GM18909 (cell line): ENCODE results near the gene SLC16A1.
"Not testable (repeated sequence)": the region's sequence is repeated elsewhere in the genome, so short reads cannot be mapped to it uniquely, and the experiment has no call there.

Experiments used
- ATAC-seq: cut with Tn5 transposase; IDR thresholded peaks from one replicate; pipeline ENCODE4 v1.9.1; 2021; ENCODE audit warnings: mild to moderate bottlenecking; ENCODE audit not compliant: unreplicated experiment, poor library complexity

The SLC16A1 gene

GRCh38 chr1:112927462-112927990 is 28.5 kb downstream of the SLC16A1 start:
- no peak for ATAC-seq

- ATAC-seq: no peak
Observed at GRCh38 chr1:112926858-112927257, 29.1 kb downstream of the SLC16A1 start.

GRCh38 chr1:112925015-112925414 is 31.0 kb downstream of the SLC16A1 start:
- no peak for ATAC-seq

DNA sequence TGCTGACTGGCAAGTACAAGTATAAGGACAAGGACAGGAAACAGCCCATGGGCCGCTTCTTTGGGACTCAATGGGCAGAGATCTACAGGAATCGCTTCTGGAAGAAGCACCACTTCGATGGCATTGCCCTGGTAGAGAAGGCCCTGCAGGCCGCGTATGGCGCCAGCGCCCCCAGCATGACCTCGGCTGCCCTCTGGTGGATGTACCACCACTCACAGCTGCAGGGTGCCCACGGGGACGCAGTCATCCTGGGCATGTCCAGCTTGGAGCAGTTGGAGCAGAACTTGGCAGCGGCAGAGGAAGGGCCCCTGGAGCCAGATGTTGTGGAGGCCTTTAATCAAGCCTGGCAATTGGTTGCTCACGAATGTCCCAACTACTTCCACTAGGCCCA is 32.0 kb downstream of the SLC16A1 start:
- ATAC-seq: no peak

GRCh38 chr1:112923234-112923958 is 32.6 kb downstream of the SLC16A1 start:
- ATAC-seq: no peak

- no peak for ATAC-seq
Observed at GRCh38 chr1:112911506-112912220, 44.3 kb downstream of the SLC16A1 start.

DNA sequence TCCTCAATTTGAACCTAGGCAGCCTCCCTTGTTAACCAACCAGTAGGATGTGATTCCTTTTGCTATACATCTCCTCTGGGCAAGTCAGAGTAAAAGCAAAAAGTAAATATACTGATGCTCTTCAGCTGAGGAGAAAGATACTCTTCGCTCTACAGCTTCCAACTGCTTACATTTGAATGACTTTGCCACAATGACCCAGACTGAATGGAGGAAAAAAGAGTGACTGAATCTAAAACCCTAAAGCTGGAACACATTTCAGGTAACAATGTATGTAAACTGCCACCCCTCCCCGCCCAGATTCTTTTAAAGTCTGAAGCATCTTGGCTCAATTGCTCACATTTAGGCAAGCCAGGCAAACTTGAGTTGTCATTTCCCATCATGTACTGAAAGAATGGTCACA is 46.1 kb downstream of the SLC16A1 start:
- no peak for ATAC-seq

DNA sequence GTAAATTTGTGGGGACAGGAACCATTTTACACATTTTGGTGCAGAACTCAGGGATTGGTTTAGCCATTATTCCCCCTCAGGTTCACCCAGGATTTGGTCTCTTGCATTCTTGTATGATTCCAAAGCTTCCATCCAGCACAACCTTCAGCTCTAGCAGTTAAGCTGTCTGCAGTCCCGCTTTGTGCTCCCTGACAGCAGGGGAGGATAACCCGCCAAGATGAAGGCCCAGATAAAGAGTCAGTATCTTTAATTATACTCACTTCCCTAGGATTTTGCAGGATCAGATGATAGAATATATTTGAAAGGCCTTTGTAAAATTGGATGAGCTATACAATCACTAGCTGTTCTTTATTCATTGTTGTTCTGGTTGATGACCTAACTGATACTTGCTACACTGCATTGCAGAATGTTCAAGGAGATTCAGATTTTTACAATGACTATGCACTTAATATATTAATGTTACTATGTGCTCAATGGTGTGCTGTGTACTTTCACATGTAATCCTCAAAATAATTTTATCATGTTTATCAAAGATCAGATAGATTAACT is 49.8 kb downstream of the SLC16A1 start:
- no peak for ATAC-seq

- no peak for ATAC-seq
Observed at GRCh38 chr1:112905395-112906149, 50.4 kb downstream of the SLC16A1 start.

DNA sequence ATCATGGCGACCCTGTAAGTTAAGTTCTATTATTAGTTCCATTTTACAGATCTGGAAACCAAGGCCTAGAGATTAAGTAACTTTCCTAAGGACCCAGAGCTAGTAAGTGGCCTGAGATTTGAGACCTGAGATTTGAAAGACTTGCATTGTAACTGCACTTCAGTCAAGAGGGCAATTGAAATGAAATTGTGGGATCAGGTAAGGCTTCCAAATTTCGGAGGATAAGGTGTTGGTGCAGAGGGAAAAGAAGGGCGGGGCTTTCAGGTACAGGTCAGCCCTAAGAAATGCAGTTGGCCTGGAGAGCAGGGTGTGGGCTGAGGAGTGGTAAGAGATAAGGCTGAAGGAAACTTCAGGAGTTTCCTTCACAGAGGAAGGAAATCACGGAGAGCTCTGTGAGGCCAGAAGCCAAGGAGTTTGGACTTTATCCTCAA is 51.1 kb downstream of the SLC16A1 start:
- ATAC-seq: no peak

DNA sequence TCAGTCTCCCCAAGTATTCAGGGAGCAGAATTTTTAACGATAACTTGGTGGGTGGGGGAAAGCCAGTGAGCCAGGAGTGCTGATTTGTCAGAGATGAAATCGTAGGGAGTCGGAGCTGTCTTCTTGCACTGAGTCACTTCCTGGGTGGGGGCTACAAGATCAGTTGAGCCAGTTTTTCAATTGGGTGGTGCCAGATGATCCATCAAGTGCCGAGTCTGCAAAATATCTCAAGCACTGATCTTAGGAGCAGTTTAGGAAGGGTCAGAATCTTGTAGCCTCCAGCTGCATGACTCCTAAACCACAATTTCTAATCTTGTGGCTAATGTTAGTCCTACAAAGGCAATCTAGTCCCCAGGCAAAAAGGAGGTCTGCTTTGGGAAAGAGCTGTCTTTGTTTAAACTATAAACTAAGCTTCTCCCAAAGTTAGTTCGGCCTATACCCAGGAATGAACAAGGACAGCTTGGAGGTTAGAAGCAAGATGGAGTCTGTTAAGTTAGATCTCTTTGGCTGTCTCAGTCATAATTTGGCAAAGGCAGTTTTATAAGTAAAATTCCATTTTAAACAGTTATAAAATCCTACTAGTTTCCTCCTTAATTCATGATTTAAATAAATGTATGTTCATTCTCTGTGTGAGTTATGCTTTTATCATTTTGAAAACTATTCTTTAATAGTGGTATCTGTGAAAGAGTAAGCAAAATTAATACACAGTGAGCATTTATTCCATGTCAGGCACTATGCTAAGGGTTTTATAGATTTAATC is 51.7 kb downstream of the SLC16A1 start:
- no peak for ATAC-seq

DNA sequence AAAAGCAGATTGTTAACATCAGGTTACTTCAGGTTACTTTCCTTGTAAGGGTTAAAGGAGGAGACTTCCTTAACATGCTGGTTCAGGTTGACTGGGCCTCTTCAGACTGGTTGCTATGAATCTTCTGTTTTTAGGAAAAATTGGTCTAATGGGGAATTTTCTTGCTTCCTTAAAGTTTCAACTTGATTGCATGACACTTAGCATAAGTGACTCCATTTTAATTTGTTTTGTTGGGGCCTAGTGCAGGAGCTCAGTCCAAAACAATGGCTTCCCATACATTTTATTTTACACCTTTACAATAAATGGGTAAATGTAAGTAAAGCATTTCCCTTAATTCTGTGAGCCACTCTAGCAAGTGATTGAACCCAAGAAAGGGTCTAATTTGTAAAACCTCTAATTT is 53.8 kb downstream of the SLC16A1 start:
- no peak for ATAC-seq

DNA sequence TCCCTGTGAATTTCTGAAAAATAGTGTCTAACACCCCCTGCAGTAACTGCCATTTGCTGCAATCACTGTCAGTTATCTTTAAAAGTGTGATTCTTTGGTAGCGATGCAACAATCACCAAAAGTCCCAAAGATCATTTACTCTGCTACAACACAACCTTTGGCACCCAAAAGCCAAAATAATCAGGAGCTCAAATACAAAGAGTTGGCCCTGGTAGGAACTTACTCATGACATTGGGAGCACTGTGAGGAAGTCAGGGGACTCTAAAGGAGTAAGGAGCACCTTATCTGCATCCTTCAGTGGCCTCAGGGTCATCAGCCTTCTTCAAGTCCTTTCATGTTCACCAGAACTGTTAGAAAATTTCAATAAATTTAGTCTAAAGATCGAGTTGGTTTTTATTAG is 54.6 kb downstream of the SLC16A1 start:
- ATAC-seq: no peak

DNA sequence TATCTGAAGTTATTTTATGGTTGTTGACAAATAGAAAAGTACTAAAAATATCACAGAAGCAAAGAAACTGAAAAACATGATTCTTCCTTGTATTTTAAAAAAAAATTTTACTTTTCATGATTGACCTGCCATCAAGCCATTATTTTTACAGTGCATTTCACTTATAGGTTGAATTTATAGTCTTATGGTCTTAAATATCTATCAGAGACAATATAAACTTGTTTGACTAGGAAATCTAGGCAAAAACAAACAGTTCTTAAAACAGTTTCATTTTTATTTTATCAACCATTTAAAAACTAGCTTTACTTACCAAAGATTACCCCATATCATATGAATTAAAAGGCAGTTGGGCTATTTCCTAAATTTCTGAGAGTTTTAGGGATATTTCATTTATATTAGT is 59.2 kb downstream of the SLC16A1 start:
- ATAC-seq: no peak

DNA sequence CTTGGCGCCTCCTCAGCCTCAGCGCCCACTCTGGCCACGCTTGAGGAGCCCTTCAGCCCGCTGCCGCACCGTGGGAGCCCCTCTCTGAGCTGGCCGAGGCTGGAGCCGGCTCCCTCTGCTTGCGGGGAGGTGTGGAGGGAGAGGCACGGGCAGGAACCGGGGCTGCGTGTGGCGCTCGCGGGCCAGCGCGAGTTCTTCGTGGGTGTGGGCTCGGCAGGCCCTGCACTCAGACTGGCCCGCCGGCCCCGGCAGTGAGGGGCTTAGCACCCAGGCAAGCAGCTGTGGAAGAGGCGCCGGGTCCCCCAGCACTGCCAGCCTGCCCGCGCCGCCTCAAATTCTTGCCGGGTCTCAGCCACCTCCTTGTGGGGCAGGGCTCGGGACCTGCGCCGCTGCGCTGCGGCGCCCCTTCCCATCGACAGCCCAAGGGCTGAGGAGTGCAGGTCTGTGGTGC is 61.4 kb downstream of the SLC16A1 start:
- no peak for ATAC-seq

GRCh38 chr1:112894010-112894292 is 62.0 kb downstream of the SLC16A1 start:
- ATAC-seq: no peak

- no peak for ATAC-seq
Observed at GRCh38 chr1:112893288-112894009, 62.5 kb downstream of the SLC16A1 start.

- ATAC-seq: not testable (repeated sequence)
Observed at GRCh38 chr1:112889906-112890305, 66.1 kb downstream of the SLC16A1 start.

- no peak for ATAC-seq
Observed at GRCh38 chr1:112889052-112889768, 66.8 kb downstream of the SLC16A1 start.
